ENCODE measurements around the gene PRKCZ.
A peak's percentile ranks its signal among the peaks of the same experiment; 100 is the strongest.

PRKCZ gene

GRCh38 chr1:2045468-2046173 is 4.6 kb upstream of the PRKCZ start:
- DNase-seq (ENCODE audit: low spot score) = no peak

DNA sequence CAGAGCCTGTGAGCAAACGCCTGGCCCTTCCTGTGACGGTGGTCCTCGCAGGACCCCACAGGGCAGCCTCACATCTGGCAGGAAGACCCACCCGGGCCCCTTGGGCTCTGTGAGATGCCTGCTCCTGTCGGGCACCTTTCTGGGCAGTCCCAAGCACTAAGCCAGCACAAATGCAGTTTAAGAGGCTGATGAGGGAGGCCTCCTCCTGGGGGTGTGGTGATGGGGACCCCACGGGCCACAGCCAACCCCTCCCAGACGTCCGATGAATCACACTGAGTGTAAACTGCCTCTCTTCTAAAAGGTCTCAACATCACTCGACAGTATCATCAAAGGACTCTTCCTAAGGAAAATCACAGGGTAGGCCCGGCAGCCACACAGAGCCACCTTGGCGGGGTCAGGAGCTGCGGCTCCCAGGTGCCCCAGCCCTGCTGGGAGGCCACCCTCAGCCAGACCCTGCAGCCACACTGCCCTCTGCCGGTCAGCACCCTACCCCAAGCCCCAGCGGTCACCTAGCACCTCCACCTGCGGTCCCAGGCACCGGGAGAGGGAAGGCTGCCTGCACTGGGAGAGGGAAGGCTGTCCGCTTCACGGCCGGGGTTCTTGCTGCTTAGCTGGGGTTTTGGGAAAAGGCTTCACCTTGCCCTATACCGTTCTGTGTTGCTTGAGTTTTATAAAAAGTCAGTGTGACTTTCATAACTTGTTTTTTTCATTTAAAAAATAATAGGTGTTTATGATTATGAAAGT is 3.9 kb upstream of the PRKCZ start:
- DNase-seq (ENCODE audit: low spot score) = peak; percentile 51

- DNase-seq (ENCODE audit: low spot score) = no peak
Observed at GRCh38 chr1:2046953-2047748, 3.1 kb upstream of the PRKCZ start.

DNA sequence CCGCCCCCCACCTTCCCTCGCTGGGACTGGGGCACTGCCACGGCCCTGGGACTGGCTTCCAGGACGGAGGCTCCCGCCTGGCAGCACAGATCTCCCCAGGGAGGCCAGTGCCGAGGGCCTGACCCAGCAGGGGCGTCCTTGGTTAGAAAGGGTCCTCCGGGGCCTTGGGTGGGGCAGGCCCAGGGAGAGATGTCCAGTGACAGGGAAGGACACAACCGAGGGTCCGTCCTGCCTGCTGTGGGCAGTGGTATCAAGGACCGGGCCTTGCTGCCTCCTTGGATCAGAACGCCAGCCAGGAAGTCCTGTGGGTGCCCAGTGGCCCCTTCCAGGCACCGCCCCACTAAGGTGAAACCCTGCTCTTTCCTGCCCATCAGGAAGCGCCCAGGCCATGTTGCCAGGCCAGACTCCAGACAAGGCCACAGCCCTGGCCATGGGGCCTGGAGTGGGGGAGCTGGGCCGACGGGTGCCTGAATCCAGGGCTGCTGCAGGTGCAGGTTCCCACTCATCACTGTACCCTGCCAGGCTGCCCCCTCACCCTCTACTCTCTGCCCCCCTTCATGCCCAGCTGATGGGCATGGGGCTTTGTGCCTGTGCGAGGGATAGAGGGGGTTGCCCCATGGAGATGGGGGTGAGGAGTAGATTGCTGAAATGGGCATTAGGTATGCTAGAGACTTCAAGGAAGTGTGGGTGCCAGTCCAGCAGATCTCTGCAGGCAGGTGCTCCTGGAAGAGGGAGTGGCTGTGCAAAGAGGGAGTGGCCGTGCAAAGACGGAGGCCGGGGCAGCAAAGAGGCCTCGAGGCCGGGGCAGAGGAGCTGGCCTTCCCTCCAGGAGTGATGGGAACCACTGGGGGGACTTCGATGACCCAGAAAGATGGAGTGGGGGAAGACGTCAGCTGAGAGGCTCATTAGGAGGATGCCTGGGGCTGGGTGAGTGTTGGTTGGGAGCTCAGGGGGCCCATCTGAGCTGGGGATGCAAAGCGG is 2.2 kb upstream of the PRKCZ start:
- DNase-seq (ENCODE audit: low spot score) = no peak

DNA sequence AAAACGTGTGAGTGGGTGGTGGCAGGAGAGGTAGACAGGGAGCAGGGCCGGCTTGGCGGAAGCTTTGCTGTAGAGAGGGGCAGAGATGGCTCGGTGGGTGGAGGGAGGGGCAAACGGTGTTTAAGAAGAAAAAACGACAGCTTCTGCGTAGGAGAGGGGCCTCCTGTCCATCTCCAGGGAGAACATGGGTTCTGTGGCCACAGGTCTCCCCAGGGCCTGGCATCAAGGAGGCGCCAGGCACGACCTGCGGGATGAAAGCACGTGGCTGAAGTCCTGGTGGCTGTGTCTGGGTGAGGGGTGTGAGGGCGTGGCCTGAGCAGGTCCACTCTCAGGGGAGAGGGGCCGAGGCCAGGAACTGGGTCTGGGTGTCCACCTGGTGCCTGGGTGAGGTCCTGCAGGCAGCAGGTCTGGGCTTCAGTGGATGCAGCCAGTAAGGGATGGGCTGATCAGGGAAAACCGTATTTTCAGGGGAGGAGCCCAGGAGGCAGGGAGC is 940 bp upstream of the PRKCZ start:
- no peak for DNase-seq (ENCODE audit: low spot score)

DNA sequence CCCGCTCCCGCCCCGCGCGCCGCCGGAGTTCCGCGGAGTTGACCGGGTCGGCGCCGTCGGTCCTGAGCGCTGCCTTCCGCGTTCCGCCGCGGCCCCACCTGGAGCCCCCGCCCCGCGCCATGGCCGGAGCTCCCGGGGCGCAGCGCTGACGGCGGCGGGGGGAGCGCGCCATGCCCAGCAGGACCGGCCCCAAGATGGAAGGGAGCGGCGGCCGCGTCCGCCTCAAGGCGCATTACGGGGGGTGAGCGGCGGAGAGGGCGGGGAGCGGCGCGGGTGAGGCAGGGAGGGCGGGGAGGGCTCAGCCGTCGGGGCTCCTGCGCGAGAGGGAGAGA is 216 bp downstream of the PRKCZ start:
- no peak for DNase-seq (ENCODE audit: low spot score)

DNA sequence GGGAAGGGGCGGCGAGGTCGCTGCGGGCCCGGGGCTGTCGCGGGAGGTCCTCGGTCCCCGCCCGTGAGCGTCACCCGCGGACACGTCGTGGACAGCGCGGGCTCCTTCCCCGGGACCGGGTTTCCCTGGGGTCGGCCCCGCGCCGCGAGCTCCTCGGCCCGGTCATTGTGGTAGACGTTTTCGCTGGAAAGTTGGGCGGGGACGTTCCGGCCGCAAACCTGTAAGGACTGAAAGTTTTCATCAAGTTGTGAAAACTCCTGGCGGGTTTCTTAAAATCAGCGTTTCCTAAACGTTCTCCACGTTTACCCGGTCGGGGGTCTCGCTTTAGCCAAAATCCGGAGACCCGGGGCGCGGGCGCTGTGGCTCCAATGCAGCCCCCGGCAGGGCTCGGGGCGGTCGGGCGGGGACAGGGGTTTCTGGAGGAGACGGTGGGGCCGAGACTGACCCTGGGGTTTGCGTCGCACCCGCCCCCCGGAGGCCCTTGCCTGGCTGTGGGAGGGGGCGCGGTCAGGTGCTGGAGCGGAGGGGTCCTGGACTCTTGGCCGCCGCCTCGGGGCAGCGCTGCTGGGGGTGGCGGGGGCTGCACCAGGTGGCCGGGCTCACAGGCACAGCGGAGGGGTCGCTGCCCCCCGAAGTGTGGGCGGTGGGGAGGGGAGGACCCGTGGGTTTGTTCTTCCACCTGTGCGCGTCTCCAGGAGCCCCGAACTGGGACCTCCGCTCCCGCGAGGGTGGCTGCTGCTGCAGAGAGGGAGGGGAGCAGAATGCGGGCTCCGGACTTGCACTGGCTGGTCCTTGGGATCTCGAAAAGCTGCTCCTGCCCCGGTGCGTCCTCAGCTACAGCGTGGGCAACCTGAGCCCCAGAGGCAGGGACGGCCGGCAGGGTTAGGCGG is 827 bp downstream of the PRKCZ start:
- no peak for DNase-seq (ENCODE audit: low spot score)

GRCh38 chr1:2052054-2052679 is 2.0 kb downstream of the PRKCZ start:
- DNase-seq (ENCODE audit: low spot score) = no peak

DNA sequence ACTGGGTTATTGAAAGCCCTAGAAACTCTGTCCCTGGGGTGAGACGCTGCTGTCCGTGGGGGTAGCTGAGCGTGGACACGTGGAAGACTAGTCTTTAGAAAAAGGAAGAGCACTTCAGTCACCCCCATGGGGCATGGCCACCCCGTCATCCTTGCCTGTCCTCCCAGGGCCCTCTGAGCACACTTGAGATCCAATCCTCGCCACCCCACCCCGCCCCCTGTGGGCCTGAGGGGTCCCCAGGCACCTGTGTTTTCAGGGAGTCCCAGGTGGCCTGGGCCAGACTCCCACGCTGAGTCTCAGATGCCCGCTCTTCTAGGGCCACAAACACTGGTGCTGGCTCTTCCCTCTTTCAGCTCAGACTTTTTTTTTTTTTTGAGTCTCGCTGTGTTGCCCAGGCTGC is 2.5 kb downstream of the PRKCZ start:
- DNase-seq (ENCODE audit: low spot score) = no peak

DNA sequence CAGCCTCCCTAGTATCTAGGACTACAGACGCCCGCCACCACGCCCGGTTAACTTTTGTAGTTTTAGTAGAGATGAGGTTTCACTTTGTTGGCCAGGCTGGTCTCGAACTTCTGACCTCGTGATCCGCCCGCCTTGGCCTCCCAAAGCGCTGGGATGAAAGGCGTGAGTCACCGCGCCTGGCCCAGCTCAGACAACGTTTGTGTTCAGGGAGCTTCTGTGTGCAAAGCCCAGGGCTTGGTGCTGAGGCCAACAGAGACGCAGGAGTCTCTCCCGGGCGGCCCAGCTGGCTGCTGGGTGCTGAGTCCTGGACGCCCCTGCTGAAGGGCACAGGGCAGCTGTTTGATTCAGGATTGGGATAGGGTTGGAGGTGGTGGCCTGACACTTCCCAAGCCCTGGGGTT is 3.0 kb downstream of the PRKCZ start:
- no peak for DNase-seq (ENCODE audit: low spot score)

- DNase-seq (ENCODE audit: low spot score) = no peak
Observed at GRCh38 chr1:2053784-2054376, 3.7 kb downstream of the PRKCZ start.

GRCh38 chr1:2054560-2054959 is 4.3 kb downstream of the PRKCZ start:
- DNase-seq (ENCODE audit: low spot score) = no peak

DNA sequence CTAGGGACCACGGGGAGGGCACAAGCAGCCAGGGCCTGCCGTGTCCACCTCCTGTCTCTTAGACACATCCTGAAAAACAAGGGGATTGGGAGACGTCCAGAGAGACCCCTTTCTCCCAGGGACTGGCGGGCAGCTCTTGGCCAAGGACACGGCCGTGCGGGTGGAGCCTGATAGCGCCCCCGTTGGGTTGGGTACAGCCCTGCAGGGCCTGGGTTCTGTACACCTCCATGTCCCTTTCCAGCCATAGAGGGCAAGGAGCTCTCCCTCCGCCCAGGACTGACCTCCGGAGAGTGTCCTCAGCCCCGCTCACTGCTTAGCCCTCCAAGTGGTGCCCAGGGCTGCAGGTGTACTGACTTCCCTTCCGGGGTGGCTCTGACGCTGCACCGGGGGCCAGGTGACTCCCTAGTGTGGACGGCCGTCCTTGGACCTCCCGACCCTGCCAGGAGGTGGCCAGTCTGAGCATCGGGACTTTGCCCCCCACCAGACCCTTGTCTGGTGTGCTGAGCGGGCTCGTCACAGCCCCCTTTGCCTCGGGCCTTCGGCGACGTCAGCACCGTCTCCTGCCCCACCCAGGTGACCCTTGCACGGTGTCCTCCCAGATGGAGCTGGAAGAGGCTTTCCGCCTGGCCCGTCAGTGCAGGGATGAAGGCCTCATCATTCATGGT is 5.8 kb downstream of the PRKCZ start:
- no peak for DNase-seq (ENCODE audit: low spot score)

- DNase-seq (ENCODE audit: low spot score) = no peak
Observed at GRCh38 chr1:2056955-2057590, 6.9 kb downstream of the PRKCZ start.

- no peak for DNase-seq (ENCODE audit: low spot score)
Observed at GRCh38 chr1:2059290-2059953, 9.2 kb downstream of the PRKCZ start.

GRCh38 chr1:2060072-2060471 is 9.9 kb downstream of the PRKCZ start:
- DNase-seq (ENCODE audit: low spot score) = no peak

GRCh38 chr1:2060535-2060934 is 10.3 kb downstream of the PRKCZ start:
- no peak for DNase-seq (ENCODE audit: low spot score)
